ENCODE results near the gene JADE2. TPM values are rescaled to one million over a fixed set of nuclear protein-coding genes. Genes with fewer than 3 reads are reported as not detected.

Gene JADE2
- total RNA-seq, 3 donors from 2014 or later, result 73.6 to 83.6 (median 76.8) TPM

DNA sequence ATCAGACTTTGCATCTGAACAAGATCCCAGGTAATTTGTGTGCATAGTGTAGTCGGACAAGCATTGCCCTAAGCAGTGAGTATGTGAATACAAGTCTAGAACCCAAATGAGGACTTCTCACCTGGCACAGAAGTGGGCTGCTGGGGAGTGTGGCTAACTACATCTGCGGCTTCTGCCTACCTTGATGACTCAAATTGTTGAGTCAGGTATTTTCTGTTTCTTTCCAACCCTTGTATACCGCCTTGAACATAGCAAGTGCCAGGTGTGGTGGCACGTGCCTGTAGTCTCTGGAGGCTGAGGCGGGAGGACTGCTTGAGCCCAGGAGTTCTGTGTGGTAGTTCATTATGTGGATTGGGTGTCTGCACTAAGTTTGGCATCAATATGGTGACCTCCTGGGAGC is 7.9 kb upstream of the JADE2 start:
- ATAC-seq, result no peak
- H3K27me3 Mint-ChIP-seq (ENCODE audit: low read depth), result no peaks in the 10 kb centered on the region
- H3K9me3 Mint-ChIP-seq, result no peaks in the 10 kb centered on the region

DNA sequence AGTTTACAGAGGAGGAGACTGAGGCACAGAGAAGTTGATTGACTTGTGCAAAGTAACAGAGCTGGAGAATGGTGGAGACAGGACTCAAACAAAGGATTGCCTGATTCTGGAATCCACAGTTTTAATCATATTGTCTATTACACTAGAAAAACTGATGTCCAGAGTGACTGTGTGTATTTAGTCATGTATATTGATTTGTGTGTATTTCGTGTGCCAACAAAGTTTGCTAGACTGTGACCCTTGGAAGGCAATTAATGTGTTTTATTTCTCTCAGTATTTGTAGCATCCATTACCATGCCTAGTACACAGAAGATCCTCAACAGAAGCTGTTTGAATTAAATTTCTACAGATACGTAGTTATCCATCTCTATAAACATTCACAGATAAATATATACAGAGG is 5.5 kb upstream of the JADE2 start:
- Mint-ChIP-seq H3K4me1 (ENCODE audit: low read depth) (peaks cover 7% of the 10 kb centered on the region), H3K9me3 (no peaks in the 10 kb centered on the region), H3K36me3 (ENCODE audit: insufficient read depth) (no peaks in the 10 kb centered on the region), H3K4me3 (no peak overlapping the region), H3K27me3 (ENCODE audit: low read depth) (no peaks in the 10 kb centered on the region)
- ATAC-seq (no peak), DNase-seq (no peak)

More for the DNA sequence above, 7.9 kb upstream of the JADE2 start:
- H3K4me1 Mint-ChIP-seq (ENCODE audit: low read depth), result no peaks in the 10 kb centered on the region
- H3K36me3 Mint-ChIP-seq (ENCODE audit: insufficient read depth), result no peaks in the 10 kb centered on the region
- no peak for DNase-seq
- no peak overlapping the region for H3K4me3 Mint-ChIP-seq

DNA sequence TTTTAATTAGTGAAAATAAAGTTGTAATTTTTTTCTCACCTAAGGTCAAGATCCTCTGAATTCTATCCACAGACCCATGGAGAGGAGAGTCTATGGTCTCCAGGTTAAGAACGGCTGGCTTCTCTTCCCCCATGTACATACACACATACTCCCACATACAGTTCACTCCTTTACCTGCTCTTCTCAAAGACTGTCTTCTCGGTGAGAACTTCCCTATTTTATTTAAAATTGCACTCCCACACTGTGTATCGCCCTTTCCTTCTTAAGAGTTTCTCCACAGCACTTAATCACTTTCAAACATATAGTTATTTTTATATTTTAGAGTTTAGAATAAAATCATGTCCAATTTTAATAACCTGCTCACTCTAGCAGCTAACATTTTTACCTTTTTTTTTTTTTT is 3.6 kb upstream of the JADE2 start:
- no peaks in the 10 kb centered on the region for H3K9me3 Mint-ChIP-seq
- H3K4me1 Mint-ChIP-seq (ENCODE audit: low read depth), result peaks cover 7% of the 10 kb centered on the region
- no peaks in the 10 kb centered on the region for H3K36me3 Mint-ChIP-seq (ENCODE audit: insufficient read depth)
- no peak for DNase-seq
- ATAC-seq, result no peak
- no peaks in the 10 kb centered on the region for H3K27me3 Mint-ChIP-seq (ENCODE audit: low read depth)
- H3K4me3 Mint-ChIP-seq, result no peak overlapping the region

DNA sequence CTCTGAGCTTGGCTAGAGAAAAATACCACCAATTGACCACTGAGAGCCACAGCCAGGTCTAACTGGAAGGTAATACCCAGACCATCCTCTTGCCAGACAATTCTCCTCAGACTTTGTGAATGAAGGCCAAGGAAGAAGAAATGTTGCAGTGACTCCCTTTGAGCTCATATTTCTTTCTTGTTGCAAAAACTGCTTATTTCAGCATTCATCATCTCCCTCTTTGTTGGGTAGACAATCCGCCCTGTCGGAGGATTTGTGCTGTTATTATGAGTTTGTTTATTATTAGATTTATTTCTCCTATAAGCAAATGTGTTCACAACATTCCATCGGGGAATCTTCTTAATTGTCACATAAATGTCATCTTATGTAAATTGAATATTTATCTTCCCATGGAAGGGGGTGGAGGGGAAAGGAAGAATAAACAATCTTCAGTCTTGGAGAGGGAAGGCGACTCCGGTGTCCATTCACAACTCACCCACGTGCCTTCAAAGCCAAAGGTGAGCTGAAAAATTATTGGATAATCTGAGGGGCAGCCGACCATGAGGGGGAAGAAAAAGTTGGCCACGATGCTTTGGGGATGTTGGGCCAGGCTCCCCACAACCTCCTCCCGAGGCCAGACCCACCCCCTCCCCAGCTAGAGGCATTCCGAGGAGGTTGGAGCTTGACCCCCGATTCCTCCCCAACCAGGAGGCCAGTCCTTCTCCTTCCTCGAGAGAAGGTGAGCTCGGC is 1.8 kb upstream of the JADE2 start:
- Mint-ChIP-seq H3K27me3 (ENCODE audit: low read depth) (no peaks in the 10 kb centered on the region), H3K4me1 (ENCODE audit: low read depth) (peaks cover 14% of the 10 kb centered on the region), H3K36me3 (ENCODE audit: insufficient read depth) (no peaks in the 10 kb centered on the region), H3K9me3 (no peaks in the 10 kb centered on the region), H3K4me3 (peak overlapping the region; percentile 99)
- ATAC-seq (no peak), DNase-seq (no peak)

DNA sequence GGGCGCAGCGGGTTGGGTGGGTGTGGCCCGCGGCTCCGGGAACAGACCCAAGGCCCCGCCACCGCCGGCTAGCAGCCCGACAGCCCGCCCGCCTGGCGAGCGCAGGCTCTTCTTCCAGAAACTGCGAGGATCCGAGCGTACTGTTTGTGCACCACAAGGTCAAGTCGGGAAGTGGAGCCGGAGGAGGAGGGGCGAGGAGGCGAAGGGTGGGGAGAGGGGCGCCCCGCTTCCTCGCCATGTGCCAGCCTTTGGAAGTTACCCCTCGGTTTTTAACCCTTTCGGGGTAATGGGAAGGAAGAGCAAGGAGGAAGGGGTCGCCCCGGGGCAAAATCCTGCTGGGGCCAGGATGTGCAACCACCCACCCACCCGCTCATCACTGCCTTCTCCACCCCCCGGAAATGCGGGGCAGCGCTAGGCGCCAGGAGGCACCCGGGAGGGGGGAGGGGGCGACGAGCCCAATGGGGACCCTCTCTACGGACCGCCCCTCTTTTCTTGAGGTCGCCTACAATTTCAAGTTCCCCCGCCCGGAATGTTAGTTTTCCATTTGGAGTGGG is 1.1 kb upstream of the JADE2 start:
- Mint-ChIP-seq H3K4me3 (peak overlapping the region; percentile 99), H3K27me3 (ENCODE audit: low read depth) (no peaks in the 10 kb centered on the region), H3K36me3 (ENCODE audit: insufficient read depth) (no peaks in the 10 kb centered on the region), H3K4me1 (ENCODE audit: low read depth) (peaks cover 20% of the 10 kb centered on the region), H3K9me3 (no peaks in the 10 kb centered on the region)
- peak; percentile 57 for DNase-seq
- ATAC-seq, result peak in 1 of 2 donors; percentile 17

DNA sequence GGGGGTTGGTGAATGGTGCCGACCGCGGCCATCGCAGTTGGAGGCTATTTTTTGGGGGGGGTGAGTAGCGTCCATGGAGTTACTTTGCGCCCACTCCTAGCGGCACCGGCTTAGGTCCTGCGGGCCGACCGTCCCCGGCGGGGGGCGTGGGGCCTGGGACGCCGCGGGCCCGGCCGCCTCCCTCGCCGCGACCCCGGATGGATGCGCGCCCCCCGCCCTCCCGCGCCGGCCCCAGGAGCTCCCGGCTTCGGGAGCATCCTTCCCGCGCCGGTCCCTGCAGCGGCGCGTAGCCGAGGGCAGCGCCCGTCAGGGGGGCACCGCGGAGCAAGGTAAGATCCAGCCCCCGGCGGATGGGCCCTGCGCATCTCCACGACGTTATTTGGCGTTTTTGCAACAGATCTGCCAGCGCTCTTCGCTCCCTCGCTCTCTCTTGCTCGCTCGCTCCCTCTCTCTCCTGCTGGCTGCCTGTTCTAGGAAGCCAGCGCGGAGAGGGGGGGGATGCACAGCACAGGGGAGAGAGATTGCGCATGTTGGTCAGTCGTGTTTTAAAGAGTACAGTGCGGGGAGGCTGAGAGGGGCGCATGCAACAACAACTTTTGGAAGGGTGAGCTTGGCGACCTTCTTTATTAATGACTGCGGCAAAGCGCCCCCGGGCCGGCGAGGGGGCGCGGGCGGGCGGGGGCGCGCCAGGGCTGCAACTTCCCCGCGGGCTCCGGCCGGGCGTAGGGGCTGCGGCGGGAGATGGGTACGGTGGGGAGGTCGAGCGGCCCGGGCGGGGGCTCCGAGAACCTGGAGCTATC is 413 bp downstream of the JADE2 start:
- peak overlapping the region; percentile 99 for H3K4me3 Mint-ChIP-seq
- peak; percentile 5 to 12 for ATAC-seq
- H3K36me3 Mint-ChIP-seq (ENCODE audit: insufficient read depth), result no peaks in the 10 kb centered on the region
- peaks cover 35% of the 10 kb centered on the region for H3K4me1 Mint-ChIP-seq (ENCODE audit: low read depth)
- H3K9me3 Mint-ChIP-seq, result no peaks in the 10 kb centered on the region
- DNase-seq, result peak; percentile 54
- no peaks in the 10 kb centered on the region for H3K27me3 Mint-ChIP-seq (ENCODE audit: low read depth)

DNA sequence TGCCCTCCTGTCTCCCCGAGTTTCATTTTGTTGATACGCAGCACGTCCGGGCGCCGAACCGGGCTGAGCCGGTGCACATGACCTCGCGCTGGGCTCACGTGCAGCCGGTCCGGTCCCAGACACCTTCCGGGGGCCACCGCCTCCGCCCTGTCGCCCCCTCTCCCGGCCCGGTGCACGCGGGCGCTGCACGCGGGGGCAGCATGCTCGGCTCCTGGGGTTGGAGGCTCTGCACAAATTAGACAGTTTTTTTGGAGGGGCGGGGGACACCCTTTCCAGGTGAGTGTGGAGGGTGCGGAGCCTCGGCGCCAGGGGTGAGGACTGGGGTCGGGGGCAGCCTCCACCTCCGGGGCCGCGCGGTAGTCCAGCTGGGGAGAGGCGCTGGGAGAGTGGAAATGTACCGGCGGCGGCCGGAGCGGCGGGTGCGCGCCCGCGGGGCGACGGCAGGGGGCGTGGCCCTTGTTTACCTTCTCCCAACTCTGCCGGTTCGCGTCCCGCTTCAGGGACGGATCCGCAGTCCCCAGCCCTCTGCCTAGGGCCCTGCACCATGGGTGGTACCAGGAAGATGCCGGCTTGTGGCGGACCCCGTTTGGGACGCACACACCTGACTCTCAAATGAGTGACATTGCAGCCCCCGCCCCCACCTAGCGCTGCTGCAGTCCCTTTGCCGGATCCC is 1.1 kb downstream of the JADE2 start:
- DNase-seq (peak; percentile 54), ATAC-seq (peak; percentile 38 to 41)
- peak overlapping the region; percentile 99 for H3K4me3 Mint-ChIP-seq
- peaks cover 43% of the 10 kb centered on the region for H3K4me1 Mint-ChIP-seq (ENCODE audit: low read depth)
- no peaks in the 10 kb centered on the region for H3K9me3 Mint-ChIP-seq
- H3K36me3 Mint-ChIP-seq (ENCODE audit: insufficient read depth), result no peaks in the 10 kb centered on the region
- H3K27me3 Mint-ChIP-seq (ENCODE audit: low read depth), result no peaks in the 10 kb centered on the region

DNA sequence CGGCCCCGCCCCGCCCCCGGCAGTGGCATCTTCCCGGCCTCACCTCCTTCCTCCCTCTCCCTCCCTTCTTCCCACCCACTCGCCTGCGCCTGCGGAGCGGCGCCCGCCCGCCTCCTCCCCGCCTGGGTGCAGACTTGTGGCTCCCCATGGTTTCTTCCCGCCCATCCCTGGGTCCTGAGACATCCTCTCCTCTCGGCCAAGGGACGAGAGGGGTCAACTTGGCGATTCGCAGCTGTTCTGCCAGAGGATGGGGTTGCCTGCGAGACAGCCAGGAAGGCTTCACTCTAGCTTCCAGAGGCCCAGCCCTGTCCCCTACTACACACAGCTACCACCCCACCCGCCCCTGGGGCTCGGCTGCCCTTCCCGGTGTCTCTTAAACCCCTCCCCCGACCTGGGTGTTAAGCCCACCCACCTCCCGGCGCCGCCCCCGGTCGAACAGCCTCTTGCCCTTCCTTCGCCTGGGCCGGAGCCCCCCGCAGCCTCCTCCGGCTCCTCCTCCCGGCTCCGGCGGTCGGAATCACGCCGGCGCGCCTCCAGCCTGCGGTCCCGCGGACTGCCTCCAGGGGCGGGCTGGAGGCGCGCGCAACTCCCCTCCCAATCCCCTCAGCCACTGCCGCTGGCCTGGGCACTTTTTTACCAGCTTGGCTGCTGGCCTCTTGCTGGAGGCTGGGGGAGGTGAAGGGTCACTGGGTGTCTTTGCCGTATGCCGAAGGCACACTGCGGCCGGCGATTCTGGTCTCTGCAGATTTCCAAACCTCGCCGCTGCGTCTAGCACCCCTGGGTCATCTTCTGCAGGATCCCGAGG is 1.9 kb downstream of the JADE2 start:
- no peaks in the 10 kb centered on the region for H3K36me3 Mint-ChIP-seq (ENCODE audit: insufficient read depth)
- H3K4me3 Mint-ChIP-seq, result peak overlapping the region; percentile 99
- no peaks in the 10 kb centered on the region for H3K27me3 Mint-ChIP-seq (ENCODE audit: low read depth)
- peak; percentile 49 to 60 for ATAC-seq
- peaks cover 49% of the 10 kb centered on the region for H3K4me1 Mint-ChIP-seq (ENCODE audit: low read depth)
- DNase-seq, result peak; percentile 64
- no peaks in the 10 kb centered on the region for H3K9me3 Mint-ChIP-seq

DNA sequence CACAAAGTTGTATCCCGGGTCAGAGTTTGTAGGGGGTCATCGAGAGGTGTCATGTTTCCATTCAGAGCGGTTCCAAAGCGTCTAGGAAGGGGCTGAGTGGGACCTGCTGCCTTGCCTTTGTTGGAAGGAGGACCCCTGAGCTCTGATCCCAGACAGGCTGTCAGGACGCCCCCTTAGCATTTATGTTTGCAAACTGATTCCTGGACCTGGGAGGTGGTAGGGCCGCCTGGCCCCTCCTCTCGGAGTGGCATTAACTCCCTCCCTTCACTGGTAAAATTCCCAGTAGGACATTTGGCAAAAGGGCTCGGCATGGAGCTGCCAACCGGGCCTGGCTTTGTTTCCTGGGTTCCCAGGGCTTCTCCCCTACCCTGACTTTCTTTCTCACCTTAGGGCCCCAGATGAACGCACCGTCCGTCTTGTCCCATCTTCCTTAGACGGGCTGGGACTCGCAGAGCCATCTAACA is 2.5 kb downstream of the JADE2 start:
- no peaks in the 10 kb centered on the region for H3K36me3 Mint-ChIP-seq (ENCODE audit: insufficient read depth)
- no peak for DNase-seq
- H3K27me3 Mint-ChIP-seq (ENCODE audit: low read depth), result no peaks in the 10 kb centered on the region
- no peaks in the 10 kb centered on the region for H3K9me3 Mint-ChIP-seq
- ATAC-seq, result no peak
- H3K4me1 Mint-ChIP-seq (ENCODE audit: low read depth), result peaks cover 54% of the 10 kb centered on the region
- peak overlapping the region; percentile 99 for H3K4me3 Mint-ChIP-seq

DNA sequence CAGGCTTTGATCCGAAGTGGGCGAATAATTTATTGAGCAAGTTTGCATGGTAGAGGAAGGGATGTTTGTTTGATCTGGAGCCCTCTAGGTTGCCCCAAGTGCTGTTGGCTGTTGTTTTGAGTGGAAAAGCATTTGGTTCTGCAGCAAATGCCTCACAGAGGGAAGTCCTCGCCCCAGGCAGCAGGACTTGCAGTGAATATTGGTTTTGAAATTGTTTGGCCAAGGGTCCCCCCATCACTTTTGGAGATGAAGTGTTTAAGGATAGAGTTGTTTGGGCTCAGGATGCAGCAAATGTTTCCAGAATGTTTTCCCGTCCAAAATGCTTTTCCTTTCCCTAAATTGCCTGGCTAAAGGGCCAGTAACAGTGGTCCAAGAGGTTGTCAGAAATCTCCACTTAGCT is 3.1 kb downstream of the JADE2 start:
- Mint-ChIP-seq H3K9me3 (no peaks in the 10 kb centered on the region), H3K4me3 (peak overlapping the region; percentile 99), H3K36me3 (ENCODE audit: insufficient read depth) (no peaks in the 10 kb centered on the region), H3K4me1 (ENCODE audit: low read depth) (peaks cover 58% of the 10 kb centered on the region), H3K27me3 (ENCODE audit: low read depth) (no peaks in the 10 kb centered on the region)
- no peak for DNase-seq
- no peak for ATAC-seq

DNA sequence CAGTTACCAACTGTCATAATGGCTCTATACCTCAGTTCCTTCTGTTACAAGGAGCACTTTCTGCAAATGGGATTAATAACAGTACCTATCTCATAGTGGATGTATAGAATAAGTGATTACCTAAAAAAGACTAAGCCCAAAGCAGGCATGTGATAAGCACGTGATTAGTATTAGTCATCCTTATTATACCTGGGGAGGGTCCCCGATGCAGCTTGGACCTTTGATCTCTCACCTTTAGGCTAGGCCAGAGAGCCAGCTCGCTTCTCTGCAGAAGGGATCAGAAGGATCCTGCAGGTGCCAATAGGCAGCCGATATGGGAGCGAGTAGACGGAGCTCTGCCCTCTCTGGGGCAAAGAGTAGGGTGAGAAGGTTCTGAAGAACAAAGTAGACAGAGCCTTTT is 4.0 kb downstream of the JADE2 start:
- no peak overlapping the region for H3K4me3 Mint-ChIP-seq
- DNase-seq (no peak), ATAC-seq (no peak)
- H3K4me1 Mint-ChIP-seq (ENCODE audit: low read depth), result peaks cover 61% of the 10 kb centered on the region
- H3K36me3 Mint-ChIP-seq (ENCODE audit: insufficient read depth), result no peaks in the 10 kb centered on the region
- no peaks in the 10 kb centered on the region for H3K27me3 Mint-ChIP-seq (ENCODE audit: low read depth)
- H3K9me3 Mint-ChIP-seq, result no peaks in the 10 kb centered on the region

DNA sequence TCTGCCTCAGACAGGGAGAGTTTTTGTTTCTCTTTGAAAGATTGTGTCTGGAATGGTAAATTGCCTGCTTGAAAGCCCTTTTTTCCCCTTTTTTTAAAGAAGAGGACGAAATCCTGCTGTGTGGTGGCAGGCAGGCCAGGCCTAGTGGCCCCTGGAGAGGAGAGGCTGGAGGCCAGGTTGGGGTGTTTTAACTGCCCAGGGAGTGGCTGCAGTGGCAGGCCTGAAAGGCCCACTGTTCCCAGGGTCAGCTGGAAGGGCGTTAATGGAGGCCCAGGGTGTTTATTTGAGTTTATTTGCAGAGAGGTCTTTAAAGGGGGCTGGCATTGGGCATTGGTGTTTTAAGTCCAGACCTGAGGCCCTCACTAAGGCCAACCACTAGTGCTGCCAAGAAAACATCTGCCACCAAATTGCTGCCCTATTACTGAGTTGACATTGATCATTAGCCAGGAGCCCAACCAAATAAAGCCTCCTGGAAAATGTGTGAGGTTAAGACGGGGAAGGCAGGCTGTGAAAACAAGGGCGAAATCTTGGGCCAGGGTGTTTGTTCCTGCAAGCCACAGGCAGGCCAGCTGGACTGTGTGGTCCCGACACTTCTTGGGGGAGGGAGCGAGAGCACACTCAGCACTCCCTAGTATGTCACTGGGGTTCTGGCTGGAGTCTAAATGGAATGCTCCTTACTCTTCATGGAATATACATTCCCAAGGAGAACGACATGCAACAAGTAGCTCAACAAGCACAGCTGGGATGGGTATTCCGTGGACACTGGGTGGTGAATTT is 5.0 kb downstream of the JADE2 start:
- DNase-seq (no peak), ATAC-seq (no peak)
- H3K9me3 Mint-ChIP-seq, result no peaks in the 10 kb centered on the region
- no peak overlapping the region for H3K4me3 Mint-ChIP-seq
- H3K36me3 Mint-ChIP-seq (ENCODE audit: insufficient read depth), result no peaks in the 10 kb centered on the region
- no peaks in the 10 kb centered on the region for H3K27me3 Mint-ChIP-seq (ENCODE audit: low read depth)
- peaks cover 69% of the 10 kb centered on the region for H3K4me1 Mint-ChIP-seq (ENCODE audit: low read depth)

DNA sequence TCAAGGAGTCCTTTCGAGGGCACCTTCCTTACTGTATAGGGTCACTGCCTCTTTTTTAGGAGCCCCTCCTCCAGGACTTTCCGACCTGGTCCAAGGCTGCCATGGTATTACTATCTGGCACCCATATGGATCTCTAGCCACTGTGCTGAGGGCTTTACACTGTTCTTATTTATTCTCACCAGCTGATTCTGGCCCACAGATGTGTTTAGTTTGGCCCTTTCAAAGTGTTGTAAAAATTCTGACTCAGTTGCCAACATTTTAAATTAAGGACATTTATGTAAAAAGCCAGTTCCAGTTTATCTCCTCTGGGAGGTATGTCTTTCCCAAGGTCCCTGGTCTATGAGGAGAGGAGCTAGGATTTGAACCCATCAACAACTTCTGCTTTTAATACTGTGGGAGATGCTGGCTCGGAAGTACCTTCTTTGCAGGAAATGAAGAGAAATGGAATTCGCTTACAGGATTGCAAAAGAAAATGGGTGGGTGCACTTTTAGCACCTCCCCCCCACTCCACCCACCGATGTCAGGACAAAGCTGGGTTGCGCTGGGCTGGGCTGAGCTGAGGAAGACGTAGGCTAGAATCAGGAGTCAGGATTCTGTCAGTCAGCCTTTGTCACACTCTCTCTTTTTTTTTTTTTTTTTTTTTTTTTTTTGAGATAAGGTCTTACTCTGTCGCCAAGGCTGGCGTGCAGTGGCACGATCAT is 7.8 kb downstream of the JADE2 start:
- no peak for DNase-seq
- ATAC-seq, result no peak
- no peak overlapping the region for H3K4me3 Mint-ChIP-seq
- H3K36me3 Mint-ChIP-seq (ENCODE audit: insufficient read depth), result peaks cover 15% of the 10 kb centered on the region
- H3K9me3 Mint-ChIP-seq, result no peaks in the 10 kb centered on the region
- H3K4me1 Mint-ChIP-seq (ENCODE audit: low read depth), result peaks cover 91% of the 10 kb centered on the region
- no peaks in the 10 kb centered on the region for H3K27me3 Mint-ChIP-seq (ENCODE audit: low read depth)

Measured in activated T-cell treated with anti-CD3 and anti-CD28 coated beads, Interleukin-2, amount 50 U/mL, for 4 hours (primary cell).